ENCODE measurements around the gene EPHA4. TPM values are rescaled to one million over a fixed set of nuclear protein-coding genes. Genes with fewer than 3 reads are reported as not detected.

EPHA4 gene
- polyA plus RNA-seq, 1 donor (not counting 4 experiments of a cell fraction or from before 2014, with no cell fraction given) = 9.0 TPM

DNA sequence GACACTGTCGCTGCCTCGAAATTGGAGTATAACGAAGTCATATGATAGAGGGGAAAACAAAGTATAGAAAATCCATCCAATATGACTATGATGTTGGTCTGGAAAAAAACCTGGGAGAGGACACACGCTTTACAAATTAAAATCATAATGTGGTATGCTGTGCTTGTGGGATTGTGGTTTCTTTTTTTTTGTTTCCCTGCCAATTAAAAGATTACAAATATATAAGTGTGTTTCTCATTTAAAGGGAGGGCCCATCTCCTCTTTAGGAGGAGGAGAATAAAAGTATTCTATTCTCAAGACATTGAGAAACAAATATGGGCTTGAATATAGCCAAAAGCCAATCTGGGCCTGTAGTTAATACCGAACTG, 86.6 kb downstream of the EPHA4 start:
- DNase-seq (ENCODE audit: low read depth, low spot score) = no peak
- no peak overlapping the region for H2AFZ ChIP-seq (ENCODE audit: control insufficient read depth, low read length)
- no peak overlapping the region for H3K9ac ChIP-seq (ENCODE audit: control insufficient read depth, extremely low read depth, insufficient read depth, low read length)
- no peaks in the 10 kb centered on the region for H3K9me1 ChIP-seq (ENCODE audit: control insufficient read depth, extremely low read depth, insufficient read depth, low read length)
- H3K79me2 ChIP-seq (ENCODE audit: control insufficient read depth, insufficient read depth, low read length) = no peaks in the 10 kb centered on the region
- H3K9me3 ChIP-seq (ENCODE audit: control insufficient read depth, low read depth, low read length) = no peaks in the 10 kb centered on the region
- H3K27ac ChIP-seq (ENCODE audit: control insufficient read depth, insufficient read depth, low read length) = no peak overlapping the region
- H3K36me3 ChIP-seq (ENCODE audit: control insufficient read depth in 2 of 2, extremely low read depth in 1 of 2, insufficient read depth in 2 of 2, low read length in 2 of 2) = no peaks in the 10 kb centered on the region
- H3K4me3 ChIP-seq (ENCODE audit: control insufficient read depth in 2 of 3, extremely low read depth in 1 of 3, insufficient read depth in 2 of 3, low read depth in 1 of 3, low read length in 3 of 3) = no peak overlapping the region
- H4K20me1 ChIP-seq (ENCODE audit: control insufficient read depth, extremely low read depth, insufficient read depth, low read length) = no peaks in the 10 kb centered on the region
- no peaks in the 10 kb centered on the region for H3K27me3 ChIP-seq (ENCODE audit: control insufficient read depth, extremely low read depth, insufficient read depth, low read length)
- H3K4me1 ChIP-seq (ENCODE audit: control insufficient read depth, extremely low read depth, insufficient read depth, low read length) = no peaks in the 10 kb centered on the region
- dilution Hi-C loops (cut with MboI; ENCODE audit: extremely low pct_ligation_motif_present, low sequenced_read_pairs) = no loop called here
- TF ChIP-seq, protein P1, sequence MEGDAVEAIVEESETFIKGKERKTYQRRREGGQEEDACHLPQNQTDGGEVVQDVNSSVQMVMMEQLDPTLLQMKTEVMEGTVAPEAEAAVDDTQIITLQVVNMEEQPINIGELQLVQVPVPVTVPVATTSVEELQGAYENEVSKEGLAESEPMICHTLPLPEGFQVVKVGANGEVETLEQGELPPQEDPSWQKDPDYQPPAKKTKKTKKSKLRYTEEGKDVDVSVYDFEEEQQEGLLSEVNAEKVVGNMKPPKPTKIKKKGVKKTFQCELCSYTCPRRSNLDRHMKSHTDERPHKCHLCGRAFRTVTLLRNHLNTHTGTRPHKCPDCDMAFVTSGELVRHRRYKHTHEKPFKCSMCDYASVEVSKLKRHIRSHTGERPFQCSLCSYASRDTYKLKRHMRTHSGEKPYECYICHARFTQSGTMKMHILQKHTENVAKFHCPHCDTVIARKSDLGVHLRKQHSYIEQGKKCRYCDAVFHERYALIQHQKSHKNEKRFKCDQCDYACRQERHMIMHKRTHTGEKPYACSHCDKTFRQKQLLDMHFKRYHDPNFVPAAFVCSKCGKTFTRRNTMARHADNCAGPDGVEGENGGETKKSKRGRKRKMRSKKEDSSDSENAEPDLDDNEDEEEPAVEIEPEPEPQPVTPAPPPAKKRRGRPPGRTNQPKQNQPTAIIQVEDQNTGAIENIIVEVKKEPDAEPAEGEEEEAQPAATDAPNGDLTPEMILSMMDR (optimal IDR thresholded peaks at IDR 0.05 in 1 of 3, IDR thresholded peaks at IDR 0.05 in 1 of 3, conservative IDR thresholded peaks at IDR 0.05 in 1 of 3; ENCODE audit: extremely low read depth in 1 of 3, insufficient read depth in 2 of 3, low read length in 3 of 3) = no peak
- TF ChIP-seq EZH2 (IDR thresholded peaks at IDR 0.05; ENCODE audit: low read length) = no peak
- no peak overlapping the region for H3K4me2 ChIP-seq (ENCODE audit: control insufficient read depth, extremely low read depth, insufficient read depth, low read depth, low read length)
- no peak for FAIRE-seq

DNA sequence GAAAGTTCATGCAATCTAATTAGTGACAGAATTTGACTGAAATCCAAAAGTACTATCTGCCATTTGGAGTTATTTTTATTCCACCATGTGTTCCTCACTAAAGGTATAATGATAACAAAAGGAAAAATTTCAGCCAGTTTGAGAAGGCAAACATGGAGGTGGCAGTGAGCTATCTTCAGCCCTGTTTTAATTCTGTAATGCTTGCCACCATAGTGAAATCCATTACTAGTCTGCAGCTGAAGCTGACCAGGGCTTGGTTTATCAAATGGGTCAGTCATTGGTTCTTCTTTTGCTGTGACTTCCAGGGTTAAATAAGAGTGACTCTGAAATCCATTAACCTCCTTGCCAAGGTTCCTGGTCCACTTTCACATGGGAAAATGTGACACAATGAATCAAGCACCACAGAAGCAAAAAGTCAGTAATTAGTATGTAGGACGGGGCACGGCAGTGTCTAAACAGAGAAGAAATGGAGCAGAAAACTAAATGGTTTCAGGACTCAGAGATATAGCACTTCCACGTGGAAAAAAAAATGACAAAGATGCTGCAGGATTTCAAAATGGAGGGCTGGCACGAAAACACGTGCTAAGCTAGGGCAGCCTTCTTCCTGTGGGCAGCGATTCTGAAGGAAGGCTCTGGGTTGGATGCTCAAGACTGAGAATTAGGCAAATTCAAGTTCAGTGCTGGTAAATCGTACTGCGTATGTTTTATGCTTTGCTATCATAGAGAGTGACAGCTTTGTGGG, 87.2 kb downstream of the EPHA4 start:
- no peak overlapping the region for H3K4me3 ChIP-seq (ENCODE audit: control insufficient read depth in 2 of 3, extremely low read depth in 1 of 3, insufficient read depth in 2 of 3, low read depth in 1 of 3, low read length in 3 of 3)
- H2AFZ ChIP-seq (ENCODE audit: control insufficient read depth, low read length) = no peak overlapping the region
- H3K9me1 ChIP-seq (ENCODE audit: control insufficient read depth, extremely low read depth, insufficient read depth, low read length) = no peaks in the 10 kb centered on the region
- H3K79me2 ChIP-seq (ENCODE audit: control insufficient read depth, insufficient read depth, low read length) = no peaks in the 10 kb centered on the region
- no peak overlapping the region for H3K9ac ChIP-seq (ENCODE audit: control insufficient read depth, extremely low read depth, insufficient read depth, low read length)
- dilution Hi-C loops (cut with MboI; ENCODE audit: extremely low pct_ligation_motif_present, low sequenced_read_pairs) = no loop called here
- no peak for DNase-seq (ENCODE audit: low read depth, low spot score)
- no peaks in the 10 kb centered on the region for H3K9me3 ChIP-seq (ENCODE audit: control insufficient read depth, low read depth, low read length)
- H3K4me2 ChIP-seq (ENCODE audit: control insufficient read depth, extremely low read depth, insufficient read depth, low read depth, low read length) = no peak overlapping the region
- H3K27me3 ChIP-seq (ENCODE audit: control insufficient read depth, extremely low read depth, insufficient read depth, low read length) = no peaks in the 10 kb centered on the region
- no peaks in the 10 kb centered on the region for H4K20me1 ChIP-seq (ENCODE audit: control insufficient read depth, extremely low read depth, insufficient read depth, low read length)
- FAIRE-seq = no peak
- H3K4me1 ChIP-seq (ENCODE audit: control insufficient read depth, extremely low read depth, insufficient read depth, low read length) = no peaks in the 10 kb centered on the region
- H3K36me3 ChIP-seq (ENCODE audit: control insufficient read depth in 2 of 2, extremely low read depth in 1 of 2, insufficient read depth in 2 of 2, low read length in 2 of 2) = no peaks in the 10 kb centered on the region
- H3K27ac ChIP-seq (ENCODE audit: control insufficient read depth, insufficient read depth, low read length) = no peak overlapping the region
- TF ChIP-seq, protein P1 (optimal IDR thresholded peaks at IDR 0.05 in 1 of 3, IDR thresholded peaks at IDR 0.05 in 1 of 3, conservative IDR thresholded peaks at IDR 0.05 in 1 of 3; ENCODE audit: extremely low read depth in 1 of 3, insufficient read depth in 2 of 3, low read length in 3 of 3) = no peak
- no peak for TF ChIP-seq EZH2 (IDR thresholded peaks at IDR 0.05; ENCODE audit: low read length)

Measured in keratinocyte (primary cell).